NCI-H82 treated with DMSO at 0.1 percent for 48 hours (cell line): ENCODE measurements around the gene ATXN7.

Source experiments
- DNase-seq: peaks from one replicate; lab custom pipeline; 2025; ENCODE audit not compliant: unreplicated experiment; lab: John Stamatoyannopoulos, UW

The ATXN7 gene

GRCh38 chr3:63963496-63963895, 99.8 kb downstream of the ATXN7 start:
- no peak for DNase-seq

- peak; percentile 40 for DNase-seq
Observed at GRCh38 chr3:63964681-63965485, 101.2 kb downstream of the ATXN7 start.

- DNase-seq = no peak
Observed at GRCh38 chr3:63966007-63966406, 102.3 kb downstream of the ATXN7 start.

- no peak for DNase-seq
Observed at GRCh38 chr3:63966871-63967270, 103.2 kb downstream of the ATXN7 start.

GRCh38 chr3:63967675-63968611, 104.3 kb downstream of the ATXN7 start:
- peak; percentile 68 for DNase-seq

- no peak for DNase-seq
Observed at GRCh38 chr3:63968612-63969350, 105.1 kb downstream of the ATXN7 start.

GRCh38 chr3:63969876-63970275, 106.2 kb downstream of the ATXN7 start:
- no peak for DNase-seq

- no peak for DNase-seq
Observed at GRCh38 chr3:63970631-63971475, 107.2 kb downstream of the ATXN7 start.

- no peak for DNase-seq
Observed at GRCh38 chr3:63972196-63972595, 108.5 kb downstream of the ATXN7 start.

GRCh38 chr3:63972987-63973386, 109.3 kb downstream of the ATXN7 start:
- DNase-seq = peak; percentile 16

GRCh38 chr3:63973406-63973805, 109.7 kb downstream of the ATXN7 start:
- DNase-seq = no peak

- peak; percentile 90 for DNase-seq
Observed at GRCh38 chr3:63974451-63974850, 110.8 kb downstream of the ATXN7 start.

- no peak for DNase-seq
Observed at GRCh38 chr3:63975723-63976122, 112.1 kb downstream of the ATXN7 start.

- DNase-seq = no peak
Observed at GRCh38 chr3:63976161-63976871, 112.6 kb downstream of the ATXN7 start.

- no peak for DNase-seq
Observed at GRCh38 chr3:63976872-63977200, 113.2 kb downstream of the ATXN7 start.

- no peak for DNase-seq
Observed at GRCh38 chr3:63977893-63978292, 114.2 kb downstream of the ATXN7 start.

GRCh38 chr3:63979093-63979885, 115.6 kb downstream of the ATXN7 start:
- no peak for DNase-seq

GRCh38 chr3:63980019-63980418, 116.4 kb downstream of the ATXN7 start:
- no peak for DNase-seq
